Cardiac fibroblast (primary cell): Measurements from ENCODE around the gene LINC00237.

Source experiments
- DNase-seq, 2 donors: peaks; one replicate each; pipeline versions ENCODE4 v3.0.0 to v3.0.0-alpha.2; 2010; ENCODE audit warnings: low read depth in 2 of 2
- H3K4me3 ChIP-seq, 2 donors: replicated peaks in 1 of 2; 1 replicate in 1 of 2; 2 replicates in 1 of 2; pipeline ENCODE4 v1.5.1; 2011; ENCODE audit warnings: low read depth in 2 of 2, low read length in 2 of 2, mild to moderate bottlenecking in 2 of 2, moderate library complexity in 1 of 2
- CTCF ChIP-seq: IDR thresholded peaks from one replicate; pipeline ENCODE4 v1.5.1; 2011; ENCODE audit warnings: low read depth, mild to moderate bottlenecking, low read length, inconsistent platforms

LINC00237 gene

GRCh38 chr20:21074605-21075336 is 31.4 kb downstream of the LINC00237 start:
- H3K4me3 ChIP-seq: no peak overlapping the region
- no peak for TF ChIP-seq CTCF
- DNase-seq: peak in 1 of 2 donors; percentile 1

- no peak overlapping the region for H3K4me3 ChIP-seq
- no peak for DNase-seq
- no peak for TF ChIP-seq CTCF
Measured at GRCh38 chr20:21067255-21067654, 38.9 kb downstream of the LINC00237 start.

GRCh38 chr20:21064924-21065323 is 41.2 kb downstream of the LINC00237 start:
- no peak for DNase-seq
- TF ChIP-seq CTCF: no peak
- H3K4me3 ChIP-seq: no peak overlapping the region

- no peak overlapping the region for H3K4me3 ChIP-seq
- DNase-seq: no peak
- TF ChIP-seq CTCF: no peak
Measured at GRCh38 chr20:21063276-21063675, 42.9 kb downstream of the LINC00237 start.

GRCh38 chr20:21053002-21053762 is 53.0 kb downstream of the LINC00237 start:
- no peak for TF ChIP-seq CTCF
- H3K4me3 ChIP-seq: no peak overlapping the region
- no peak for DNase-seq

- H3K4me3 ChIP-seq: no peak overlapping the region
- TF ChIP-seq CTCF: no peak
Measured at GRCh38 chr20:21052686-21053001, 53.5 kb downstream of the LINC00237 start.

More at GRCh38 chr20:21052686-21053001, 53.5 kb downstream of the LINC00237 start:
- DNase-seq: no peak
